Measurements from ENCODE around the gene LSP1.

DNA sequence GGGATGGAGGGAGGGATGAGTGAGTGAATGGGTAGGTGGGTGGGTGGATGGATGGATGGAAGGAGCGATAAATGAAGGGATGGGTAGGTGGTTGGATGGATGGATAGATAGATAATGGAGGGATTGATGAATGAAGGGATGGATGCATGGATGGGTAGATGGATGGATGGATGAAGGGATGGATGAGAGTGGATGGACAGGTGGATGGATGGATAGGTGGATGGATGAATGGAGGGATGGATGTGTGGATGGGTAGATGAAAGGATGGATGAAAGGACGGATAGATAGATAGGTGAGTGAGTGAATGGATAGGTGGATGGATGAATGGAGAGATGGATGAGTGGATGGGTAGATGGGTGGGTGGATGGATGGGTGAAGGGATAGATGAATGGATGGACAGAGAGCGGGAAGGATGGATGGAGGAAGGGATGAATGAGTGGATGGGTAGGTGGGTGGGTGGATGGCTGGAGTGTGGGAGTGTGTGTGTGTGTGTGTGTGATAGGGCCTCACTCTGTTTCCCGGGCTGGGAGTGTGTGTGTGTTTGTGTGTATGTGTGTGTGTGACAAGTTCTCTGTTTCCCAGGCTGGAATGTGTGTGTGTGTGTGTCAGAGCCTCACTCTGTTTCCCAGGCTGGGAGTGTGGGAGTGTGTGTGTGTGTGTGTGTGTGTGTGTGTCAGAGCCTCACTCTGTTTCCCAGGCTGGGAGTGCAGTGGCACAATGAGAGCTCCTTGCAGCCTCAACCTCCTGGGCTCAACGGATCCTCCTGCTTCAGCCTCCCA, 40.9 kb downstream of the LSP1 start:
- TF ChIP-seq POLR2AphosphoS5 (IDR thresholded peaks at IDR 0.05): no peak
- TF ChIP-seq CTCF (IDR thresholded peaks at IDR 0.05): no peak
